GM12878 (cell line): Measurements from ENCODE around the gene USH2A.

Source experiments
- CEBPZ ChIP-seq: fragments of 150-350 bp; IDR thresholded peaks from 2 replicates; pipeline ENCODE4 v1.6.1; 2016; ENCODE audit warnings: low read depth, low read length
- CREB1 ChIP-seq: IDR thresholded peaks from 2 replicates; pipeline ENCODE4 v1.6.1; 2012; ENCODE audit warnings: low read depth, mild to moderate bottlenecking, inconsistent platforms
- EP300 ChIP-seq, 2 experiments: fragments of 150-350 bp in 1 of 2; IDR thresholded peaks; 2 replicates each; pipeline ENCODE4 v1.6.1; 2011 to 2012; ENCODE audit warnings: low read depth in 2 of 2, low read length in 2 of 2, borderline replicate concordance in 1 of 2, improper control_type of control experiment in 1 of 2, inconsistent platforms in 1 of 2; ENCODE audit not compliant: control insufficient read depth in 1 of 2

- TF ChIP-seq EP300 (IDR thresholded peaks at IDR 0.05; ENCODE audit: borderline replicate concordance in 1 of 2, control insufficient read depth in 1 of 2, low read depth in 2 of 2, low read length in 2 of 2), result no peak
- TF ChIP-seq CEBPZ, result no peak
- TF ChIP-seq CREB1, result no peak
These were observed 657.4 kb downstream of the USH2A start for GRCh38 chr1:215765833-215766232.
